ENCODE data around the gene FBXO27.

The FBXO27 gene

GRCh38 chr19:39017646-39018045 is 14.7 kb downstream of the FBXO27 start:
- Histone ChIP-seq H3K36me3 (ENCODE audit: control insufficient read depth, insufficient read depth, low read length) (no peaks in the 10 kb centered on the region), H2AFZ (no peak overlapping the region), H3K9ac (no peak overlapping the region), H3K9me3 (ENCODE audit: control insufficient read depth, low read length) (no peaks in the 10 kb centered on the region), H3K4me1 (no peaks in the 10 kb centered on the region), H3K4me3 (ENCODE audit: low read depth, low read length) (no peak overlapping the region), H3K79me2 (no peaks in the 10 kb centered on the region), H3K27me3 (ENCODE audit: control insufficient read depth, insufficient read depth, low read length) (no peaks in the 10 kb centered on the region), H3K4me2 (ENCODE audit: low read length) (no peak overlapping the region), H3K27ac (no peak overlapping the region)
- TF ChIP-seq, protein P1, sequence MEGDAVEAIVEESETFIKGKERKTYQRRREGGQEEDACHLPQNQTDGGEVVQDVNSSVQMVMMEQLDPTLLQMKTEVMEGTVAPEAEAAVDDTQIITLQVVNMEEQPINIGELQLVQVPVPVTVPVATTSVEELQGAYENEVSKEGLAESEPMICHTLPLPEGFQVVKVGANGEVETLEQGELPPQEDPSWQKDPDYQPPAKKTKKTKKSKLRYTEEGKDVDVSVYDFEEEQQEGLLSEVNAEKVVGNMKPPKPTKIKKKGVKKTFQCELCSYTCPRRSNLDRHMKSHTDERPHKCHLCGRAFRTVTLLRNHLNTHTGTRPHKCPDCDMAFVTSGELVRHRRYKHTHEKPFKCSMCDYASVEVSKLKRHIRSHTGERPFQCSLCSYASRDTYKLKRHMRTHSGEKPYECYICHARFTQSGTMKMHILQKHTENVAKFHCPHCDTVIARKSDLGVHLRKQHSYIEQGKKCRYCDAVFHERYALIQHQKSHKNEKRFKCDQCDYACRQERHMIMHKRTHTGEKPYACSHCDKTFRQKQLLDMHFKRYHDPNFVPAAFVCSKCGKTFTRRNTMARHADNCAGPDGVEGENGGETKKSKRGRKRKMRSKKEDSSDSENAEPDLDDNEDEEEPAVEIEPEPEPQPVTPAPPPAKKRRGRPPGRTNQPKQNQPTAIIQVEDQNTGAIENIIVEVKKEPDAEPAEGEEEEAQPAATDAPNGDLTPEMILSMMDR (IDR thresholded peaks at IDR 0.05): no peak

- H3K9ac ChIP-seq: no peak overlapping the region
- H3K4me3 ChIP-seq (ENCODE audit: low read depth, low read length): no peak overlapping the region
- no peaks in the 10 kb centered on the region for H3K4me1 ChIP-seq
- no peaks in the 10 kb centered on the region for H3K9me3 ChIP-seq (ENCODE audit: control insufficient read depth, low read length)
- no peaks in the 10 kb centered on the region for H3K36me3 ChIP-seq (ENCODE audit: control insufficient read depth, insufficient read depth, low read length)
- no peak overlapping the region for H3K27ac ChIP-seq
- H2AFZ ChIP-seq: no peak overlapping the region
- H3K4me2 ChIP-seq (ENCODE audit: low read length): no peak overlapping the region
- TF ChIP-seq, protein P1 (IDR thresholded peaks at IDR 0.05): no peak
- no peaks in the 10 kb centered on the region for H3K79me2 ChIP-seq
- no peaks in the 10 kb centered on the region for H3K27me3 ChIP-seq (ENCODE audit: control insufficient read depth, insufficient read depth, low read length)
Observed at GRCh38 chr19:39017026-39017425, 15.3 kb downstream of the FBXO27 start.

DNA sequence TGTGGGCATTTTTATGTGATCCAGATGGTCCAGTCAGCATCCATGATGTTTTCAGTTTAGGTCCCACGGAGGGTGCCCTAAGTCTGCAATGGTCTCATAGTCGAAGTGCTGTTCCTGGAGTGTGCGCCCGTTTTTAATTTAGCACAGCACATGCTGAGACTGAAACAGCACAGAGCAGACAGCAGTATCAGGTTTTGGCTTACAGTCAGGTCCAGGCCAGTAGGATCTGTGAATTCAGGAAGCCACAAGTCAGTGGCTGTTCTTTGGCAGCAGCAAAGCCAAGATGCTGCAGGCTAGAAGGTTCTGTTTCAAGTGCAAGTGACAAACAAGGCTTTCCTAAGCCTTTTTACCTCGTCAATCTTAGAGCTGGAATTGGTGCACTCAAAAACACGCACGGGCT is 18.3 kb downstream of the FBXO27 start:
- TF ChIP-seq, protein P1 (IDR thresholded peaks at IDR 0.05): no peak
- no peak overlapping the region for H3K4me2 ChIP-seq (ENCODE audit: low read length)
- no peak overlapping the region for H3K27ac ChIP-seq
- no peak overlapping the region for H2AFZ ChIP-seq
- no peaks in the 10 kb centered on the region for H3K4me1 ChIP-seq
- no peaks in the 10 kb centered on the region for H3K36me3 ChIP-seq (ENCODE audit: control insufficient read depth, insufficient read depth, low read length)
- no peak overlapping the region for H3K4me3 ChIP-seq (ENCODE audit: low read depth, low read length)
- no peaks in the 10 kb centered on the region for H3K79me2 ChIP-seq
- no peak overlapping the region for H3K9ac ChIP-seq
- H3K27me3 ChIP-seq (ENCODE audit: control insufficient read depth, insufficient read depth, low read length): no peaks in the 10 kb centered on the region
- H3K9me3 ChIP-seq (ENCODE audit: control insufficient read depth, low read length): no peaks in the 10 kb centered on the region

DNA sequence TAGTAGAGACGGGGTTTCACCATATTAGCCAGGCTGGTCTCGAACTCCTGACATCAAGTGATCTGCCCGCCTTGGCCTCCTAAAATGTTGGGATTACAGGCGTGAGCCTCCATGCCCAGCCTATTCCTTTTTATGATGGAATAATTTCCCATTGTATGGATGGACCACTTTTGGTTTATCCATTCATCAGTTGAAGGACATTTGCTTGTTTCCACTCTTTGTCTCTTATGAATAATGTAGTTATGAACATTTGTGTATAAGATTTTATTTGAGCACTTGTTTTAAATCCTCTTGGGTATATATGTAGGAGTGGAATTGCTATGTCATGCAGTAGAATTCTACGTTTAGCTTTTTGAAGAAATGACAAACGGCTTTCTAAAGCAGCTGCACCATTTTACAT is 23.3 kb downstream of the FBXO27 start:
- H3K9me3 ChIP-seq (ENCODE audit: control insufficient read depth, low read length): no peaks in the 10 kb centered on the region
- no peak overlapping the region for H3K4me3 ChIP-seq (ENCODE audit: low read depth, low read length)
- H3K36me3 ChIP-seq (ENCODE audit: control insufficient read depth, insufficient read depth, low read length): no peaks in the 10 kb centered on the region
- H3K27me3 ChIP-seq (ENCODE audit: control insufficient read depth, insufficient read depth, low read length): no peaks in the 10 kb centered on the region
- H3K27ac ChIP-seq: no peak overlapping the region
- no peak overlapping the region for H3K4me2 ChIP-seq (ENCODE audit: low read length)
- no peaks in the 10 kb centered on the region for H3K79me2 ChIP-seq
- TF ChIP-seq, protein P1 (IDR thresholded peaks at IDR 0.05): no peak
- H3K4me1 ChIP-seq: no peaks in the 10 kb centered on the region
- no peak overlapping the region for H3K9ac ChIP-seq
- H2AFZ ChIP-seq: no peak overlapping the region

DNA sequence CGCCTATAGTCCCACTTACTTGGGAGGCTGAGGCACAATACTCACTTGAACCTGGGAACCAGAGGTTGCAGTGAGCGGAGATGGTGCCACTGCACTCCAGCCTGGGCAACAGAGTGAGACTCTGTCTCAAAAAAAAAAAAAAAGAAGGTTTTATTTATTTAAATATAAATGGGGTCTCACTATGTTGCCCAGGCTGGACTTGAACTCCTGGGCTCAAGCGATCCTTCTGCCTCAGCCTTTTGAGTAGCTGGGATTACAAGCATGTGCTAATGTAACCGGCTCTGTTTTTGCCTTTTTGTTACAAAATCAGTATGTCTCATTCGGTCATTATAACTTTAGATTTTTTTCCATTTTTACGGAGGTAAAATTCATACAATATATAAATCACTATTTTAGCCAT is 24.2 kb downstream of the FBXO27 start:
- TF ChIP-seq, protein P1 (IDR thresholded peaks at IDR 0.05): no peak
- no peak overlapping the region for H3K27ac ChIP-seq
- H3K4me2 ChIP-seq (ENCODE audit: low read length): no peak overlapping the region
- H3K36me3 ChIP-seq (ENCODE audit: control insufficient read depth, insufficient read depth, low read length): no peaks in the 10 kb centered on the region
- no peaks in the 10 kb centered on the region for H3K79me2 ChIP-seq
- no peak overlapping the region for H3K9ac ChIP-seq
- no peaks in the 10 kb centered on the region for H3K27me3 ChIP-seq (ENCODE audit: control insufficient read depth, insufficient read depth, low read length)
- no peak overlapping the region for H2AFZ ChIP-seq
- no peaks in the 10 kb centered on the region for H3K4me1 ChIP-seq
- H3K9me3 ChIP-seq (ENCODE audit: control insufficient read depth, low read length): no peaks in the 10 kb centered on the region
- no peak overlapping the region for H3K4me3 ChIP-seq (ENCODE audit: low read depth, low read length)

Data from parathyroid adenoma (tissue), 2 donors.